NCI-H2107 treated with DMSO at 0.1 percent for 48 hours (cell line): ENCODE data around the gene PLET1.

Experiments
- DNase-seq: peaks from one replicate; lab custom pipeline; 2025; ENCODE audit not compliant: unreplicated experiment; lab: John Stamatoyannopoulos, UW

The PLET1 gene, protein sequence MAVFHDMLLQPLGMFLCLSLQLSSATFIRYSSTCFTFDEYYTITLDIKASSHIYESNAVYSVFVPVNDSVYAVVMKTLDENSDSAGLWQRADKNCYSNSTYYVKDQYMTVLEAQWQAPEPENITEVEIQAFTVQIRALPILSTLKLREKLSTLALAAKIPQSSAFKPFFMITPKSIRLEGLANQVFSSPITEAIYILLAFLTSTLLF

DNA sequence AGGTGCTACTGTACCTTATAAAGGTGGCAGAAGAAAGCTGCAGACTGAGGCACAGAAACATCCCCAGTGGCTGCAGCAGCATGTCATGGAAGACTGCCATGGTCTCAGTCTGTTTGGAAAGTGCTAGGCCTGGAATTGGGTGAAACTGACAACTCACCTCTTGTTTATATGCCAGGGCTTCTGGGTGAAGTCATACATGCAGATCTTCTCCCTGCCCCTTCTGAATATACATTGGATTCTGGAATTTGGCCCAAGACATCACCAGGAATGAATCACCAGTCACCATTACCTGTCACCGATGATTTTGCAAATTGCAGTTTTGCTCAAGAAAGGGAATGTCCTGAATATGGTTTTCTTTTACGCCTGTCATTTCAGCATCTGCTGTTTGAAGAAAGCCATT, at the start of gene PLET1:
PLET1 (minus strand) TSS at position 371 of the 400 bp plus-strand sequence; CDS start at position 100, 271 bp downstream.
- no peak for DNase-seq

DNA sequence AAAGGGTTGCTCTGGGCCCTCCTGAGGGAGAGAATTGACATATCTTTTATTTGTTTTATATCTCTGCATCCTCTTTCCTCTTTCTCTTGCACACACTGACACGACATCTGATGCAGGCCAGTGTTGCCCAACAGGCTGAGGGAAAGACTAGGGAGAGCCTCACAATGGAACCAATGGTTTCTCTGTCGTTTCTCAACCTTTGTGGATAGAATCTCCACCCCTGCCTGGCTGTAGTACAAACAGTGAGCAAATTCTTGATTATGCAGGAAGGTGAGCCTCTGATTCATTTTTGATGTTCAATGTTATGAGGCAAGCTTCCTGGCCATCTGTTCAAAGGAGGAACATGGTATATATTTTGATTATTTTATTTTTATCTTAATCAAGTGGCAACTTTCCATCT, 49.8 kb upstream of the PLET1 start:
- DNase-seq: no peak

DNA sequence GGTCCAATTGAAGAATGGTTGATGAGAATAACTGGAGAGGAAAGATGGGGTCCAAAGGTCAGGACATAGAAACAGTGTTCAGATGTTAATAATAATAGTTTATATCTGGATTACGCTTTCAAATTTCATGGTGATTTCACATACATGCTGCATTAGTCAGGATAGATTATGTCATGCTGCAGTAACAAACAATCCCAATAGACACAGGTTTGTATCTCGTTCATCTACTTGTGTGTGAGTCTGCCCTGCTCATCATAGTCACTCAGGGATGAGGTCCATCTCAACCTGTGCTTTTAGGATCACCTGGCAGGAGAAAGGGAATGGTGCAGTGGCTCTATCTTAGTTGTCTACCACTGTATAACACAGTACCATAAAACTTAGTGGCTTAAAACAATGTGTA, 48.0 kb upstream of the PLET1 start:
- DNase-seq: no peak

DNA sequence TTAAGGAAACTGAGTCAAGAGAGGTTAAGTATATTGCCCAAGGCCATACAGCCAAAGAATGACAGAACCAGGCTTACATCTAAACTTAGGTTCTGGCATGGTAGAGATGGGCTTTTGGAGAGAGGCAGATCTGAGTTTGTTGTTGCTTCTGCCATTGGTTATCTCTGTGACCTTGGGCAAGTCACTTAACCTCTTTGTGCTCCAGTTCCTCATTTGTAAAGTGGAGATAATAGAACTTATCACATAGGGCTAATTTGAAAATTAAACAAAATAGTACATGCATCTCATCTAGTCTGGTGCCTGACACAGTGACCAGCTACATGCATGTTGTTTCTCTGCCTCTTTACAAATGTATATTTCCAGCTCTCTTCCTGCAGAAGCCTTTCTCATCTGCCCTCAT, 47.0 kb upstream of the PLET1 start:
- no peak for DNase-seq

DNA sequence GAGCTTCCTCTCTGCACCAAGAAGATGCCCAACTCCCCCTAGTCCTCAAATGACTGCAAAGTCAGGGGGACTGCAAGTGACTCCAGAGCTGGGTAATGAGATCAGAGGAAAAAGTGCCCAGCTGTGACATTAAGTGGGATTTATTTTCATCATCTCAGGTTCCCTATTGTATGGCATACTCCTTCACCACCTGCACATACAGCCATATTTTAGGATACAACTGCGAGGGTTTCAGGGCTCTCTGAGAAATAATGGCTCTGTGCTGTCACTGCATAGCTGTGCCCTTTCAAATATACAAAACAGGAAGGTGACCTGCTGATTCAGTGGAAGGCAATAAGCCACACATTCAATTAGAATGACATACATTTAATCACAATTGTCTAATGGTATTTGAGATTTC, 45.6 kb upstream of the PLET1 start:
- peak; percentile 86 for DNase-seq

DNA sequence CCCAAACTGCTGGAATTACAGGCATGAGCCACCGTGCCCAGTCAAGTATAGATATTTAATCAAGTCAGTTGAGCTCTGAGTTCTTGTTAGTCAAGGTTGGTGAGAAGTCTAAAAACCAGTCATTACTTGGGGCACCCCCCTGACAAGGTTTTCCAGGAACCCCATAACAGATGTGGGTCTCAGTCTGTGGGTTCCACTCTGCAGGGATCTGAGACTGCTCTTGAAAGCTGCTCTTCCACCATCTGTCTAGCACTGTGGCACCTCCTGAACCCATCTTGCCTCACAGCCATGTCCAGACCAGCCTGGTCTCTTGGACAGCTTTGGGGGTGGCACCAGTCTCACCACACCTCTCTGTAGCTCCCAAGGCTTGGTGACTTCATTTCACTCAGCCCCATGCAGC, 44.3 kb upstream of the PLET1 start:
- DNase-seq: no peak

DNA sequence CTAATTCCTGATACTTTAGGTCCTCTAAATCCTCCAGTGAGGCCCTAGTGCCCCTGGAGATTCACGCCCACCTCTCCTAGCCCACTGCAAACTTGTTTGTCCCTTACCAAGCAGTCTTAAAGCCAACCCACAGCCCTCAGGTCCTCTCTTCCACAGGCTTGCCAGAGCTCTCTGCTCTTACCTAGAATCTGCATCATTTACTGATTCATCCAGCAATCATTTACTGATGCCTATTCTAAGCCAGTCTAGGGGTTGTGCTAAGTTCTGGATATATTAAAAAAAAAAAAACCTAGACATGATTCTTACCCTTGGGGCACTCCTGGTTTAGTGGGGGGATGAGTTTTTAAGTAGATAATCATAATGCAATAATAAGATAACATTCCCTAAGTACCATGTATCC, 43.0 kb upstream of the PLET1 start:
- no peak for DNase-seq

DNA sequence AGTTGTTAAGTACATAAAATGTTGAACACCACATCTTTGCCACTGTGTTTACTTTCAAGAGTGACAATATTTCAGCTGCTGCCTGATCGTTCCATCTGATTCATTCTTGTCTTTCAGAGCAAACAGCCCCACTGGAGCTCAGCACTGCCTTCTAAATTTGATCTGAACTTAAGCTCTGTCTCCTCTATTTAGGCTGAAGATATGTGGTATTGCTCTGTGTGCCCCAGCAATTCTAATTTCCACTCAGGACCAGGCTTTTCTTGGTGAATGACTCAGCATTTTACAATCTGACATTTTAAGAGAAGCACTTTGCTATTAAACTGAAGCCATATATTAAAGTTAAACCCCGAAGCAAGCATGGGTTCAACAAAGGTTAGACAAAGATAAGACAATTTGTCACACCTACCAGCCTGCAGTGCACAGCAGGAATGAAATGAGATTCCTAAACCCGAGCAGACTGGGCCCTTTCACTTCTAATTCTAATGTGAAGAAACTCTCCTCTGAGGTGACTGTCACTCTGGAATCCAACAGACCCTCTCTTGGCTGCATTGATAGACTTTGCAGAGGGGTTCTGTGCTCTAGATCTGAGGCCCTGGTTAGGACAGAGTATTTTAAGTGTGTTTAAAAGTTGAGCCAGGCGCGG, 41.7 kb upstream of the PLET1 start:
- DNase-seq: no peak

DNA sequence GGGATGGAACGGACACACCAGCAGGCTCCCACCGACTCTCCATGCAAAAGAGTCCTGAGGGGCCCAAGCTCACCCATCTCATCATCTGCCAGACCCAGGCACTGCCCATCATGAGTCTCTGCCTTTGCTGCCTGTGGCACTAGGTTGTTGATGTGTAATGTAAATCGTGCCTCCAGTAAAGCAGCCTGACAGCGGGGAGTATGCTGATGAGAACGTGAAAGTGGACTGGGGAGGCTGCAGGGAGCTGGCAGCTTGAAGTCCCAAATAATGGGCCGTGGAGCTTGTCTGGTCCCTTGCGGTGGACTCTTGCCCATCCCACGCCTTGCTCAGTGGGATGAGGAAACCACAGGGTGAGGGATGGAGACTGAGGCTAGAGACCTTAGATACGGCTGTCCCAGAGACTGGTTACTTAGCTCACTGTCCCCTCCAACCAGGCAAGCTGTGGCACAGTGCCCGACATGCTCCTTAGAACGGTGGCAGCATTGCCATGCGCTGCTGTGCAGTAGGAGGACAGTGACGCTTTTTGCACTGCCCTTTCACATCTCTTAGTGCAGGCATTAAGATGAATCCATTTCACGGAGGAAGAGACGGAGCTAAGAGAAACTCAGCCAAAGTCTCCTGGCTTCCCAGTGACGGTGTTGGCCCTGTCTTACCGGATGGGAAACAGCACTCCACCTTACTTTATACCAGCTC, 39.6 kb upstream of the PLET1 start:
- no peak for DNase-seq

DNA sequence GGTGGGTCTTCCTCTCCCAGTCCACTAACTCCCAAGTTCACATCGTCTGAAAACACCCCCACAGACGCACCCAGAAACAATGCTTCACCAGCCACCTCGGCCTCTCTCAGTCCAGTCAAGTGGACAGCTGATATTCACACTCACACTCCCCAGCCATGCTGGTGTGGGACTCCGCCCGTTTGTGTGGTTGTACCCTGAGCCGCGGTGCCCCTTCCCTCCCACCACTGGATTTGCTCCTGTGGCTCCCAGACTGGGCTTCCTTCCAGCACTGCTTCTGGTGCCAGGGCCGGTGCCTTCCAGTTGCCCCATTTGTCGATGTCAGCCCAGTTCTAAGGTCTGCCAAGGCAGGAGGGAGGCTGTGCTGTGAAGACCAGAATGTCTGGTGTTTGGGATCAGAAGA, 37.9 kb upstream of the PLET1 start:
- no peak for DNase-seq

DNA sequence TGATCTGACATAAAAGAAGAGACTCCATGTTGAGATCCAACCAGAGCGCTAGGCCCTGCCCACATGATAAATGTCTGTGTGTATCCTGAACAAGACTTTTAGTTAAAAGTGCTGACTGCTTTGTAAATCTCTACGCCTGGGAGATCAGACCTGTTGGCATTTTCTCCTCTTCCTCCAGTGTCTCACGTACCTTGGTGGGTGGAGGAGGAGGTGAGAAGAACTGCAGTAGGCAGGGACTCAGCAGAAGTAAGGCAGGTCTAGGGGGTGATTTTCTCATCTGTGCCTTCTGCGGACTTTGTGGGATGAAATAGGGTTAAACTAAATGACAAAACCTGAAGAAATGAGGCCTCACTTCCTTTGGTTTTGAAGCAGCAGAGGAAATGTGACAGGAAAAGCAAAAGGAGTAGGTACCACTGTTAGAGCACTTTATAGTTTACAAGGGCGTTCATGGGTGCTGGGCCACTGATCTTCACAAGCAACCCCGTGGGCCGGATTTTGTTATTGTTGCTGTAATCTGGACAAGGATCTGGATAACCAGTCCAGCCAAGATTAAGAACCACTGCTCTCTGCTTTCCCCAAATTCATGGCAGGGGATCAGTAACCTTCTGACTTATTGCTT, 36.7 kb upstream of the PLET1 start:
- DNase-seq: no peak

DNA sequence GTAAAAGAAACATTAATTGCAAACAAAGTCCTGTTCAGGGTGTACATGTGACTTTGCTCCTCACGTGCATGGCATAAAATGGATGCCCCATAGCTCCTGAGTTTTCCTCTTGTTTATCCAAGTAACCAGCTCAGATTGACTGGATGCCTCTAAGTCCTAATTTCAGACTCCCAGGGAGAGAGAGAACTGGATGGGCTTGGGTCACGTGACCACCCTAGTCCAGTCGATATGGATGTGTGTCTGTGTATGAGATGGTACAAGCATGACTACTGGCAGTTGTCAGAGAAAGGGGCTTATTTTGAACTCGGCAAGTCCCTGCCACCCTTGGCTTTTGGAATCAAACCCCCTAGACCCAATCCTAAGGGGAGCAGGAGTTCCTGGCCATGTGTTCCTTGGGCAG, 35.4 kb upstream of the PLET1 start:
- no peak for DNase-seq

DNA sequence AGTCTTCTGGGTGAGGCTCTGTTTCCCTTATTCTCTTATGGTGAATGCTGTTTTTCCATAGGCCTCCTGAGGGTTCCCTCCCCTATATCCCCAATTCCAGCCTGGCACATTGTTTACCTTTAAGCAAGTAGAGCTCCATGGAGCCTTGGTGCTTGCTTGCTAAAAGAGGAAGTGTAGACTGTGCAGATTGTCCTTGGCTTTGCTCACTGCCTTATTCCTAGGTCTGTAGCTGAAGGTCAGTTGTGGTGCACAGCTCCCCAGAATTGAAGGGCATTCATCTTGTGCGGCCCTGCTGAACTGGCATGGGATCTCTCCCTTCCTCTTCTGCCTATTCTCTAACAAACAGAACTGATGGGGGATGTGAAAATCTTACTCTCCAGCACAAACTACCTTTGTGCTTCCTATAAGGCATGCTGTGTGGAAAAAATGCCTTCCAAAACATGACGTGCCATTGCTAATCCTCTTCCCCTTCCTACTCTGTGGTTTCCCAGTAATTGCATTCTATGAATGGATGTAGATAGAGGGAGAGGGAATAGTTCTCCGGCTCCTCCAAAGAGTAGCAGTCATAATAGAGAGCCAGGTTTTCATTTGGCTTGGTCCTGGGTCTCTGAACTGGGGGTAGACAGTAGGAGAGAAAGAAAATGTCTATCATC, 34.2 kb upstream of the PLET1 start:
- no peak for DNase-seq

DNA sequence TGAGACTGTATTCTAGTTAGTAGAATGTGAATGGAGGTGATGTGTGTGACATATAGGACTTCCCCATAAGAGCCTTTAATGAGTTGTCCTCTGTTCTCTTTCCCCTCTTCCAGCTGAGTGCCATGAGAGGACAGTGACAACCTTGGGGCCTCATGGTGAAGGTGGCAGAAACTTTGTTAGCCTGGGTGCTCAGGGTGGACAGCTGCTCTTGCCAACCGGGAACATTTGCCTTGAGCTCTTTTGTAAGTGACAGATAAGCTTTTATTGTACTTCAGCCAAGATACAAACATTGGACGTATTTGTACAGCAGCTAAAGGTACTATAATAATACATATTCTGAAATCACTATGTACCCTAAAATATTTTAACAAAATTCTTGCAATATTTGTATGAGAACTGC, 33.0 kb upstream of the PLET1 start:
- DNase-seq: no peak

DNA sequence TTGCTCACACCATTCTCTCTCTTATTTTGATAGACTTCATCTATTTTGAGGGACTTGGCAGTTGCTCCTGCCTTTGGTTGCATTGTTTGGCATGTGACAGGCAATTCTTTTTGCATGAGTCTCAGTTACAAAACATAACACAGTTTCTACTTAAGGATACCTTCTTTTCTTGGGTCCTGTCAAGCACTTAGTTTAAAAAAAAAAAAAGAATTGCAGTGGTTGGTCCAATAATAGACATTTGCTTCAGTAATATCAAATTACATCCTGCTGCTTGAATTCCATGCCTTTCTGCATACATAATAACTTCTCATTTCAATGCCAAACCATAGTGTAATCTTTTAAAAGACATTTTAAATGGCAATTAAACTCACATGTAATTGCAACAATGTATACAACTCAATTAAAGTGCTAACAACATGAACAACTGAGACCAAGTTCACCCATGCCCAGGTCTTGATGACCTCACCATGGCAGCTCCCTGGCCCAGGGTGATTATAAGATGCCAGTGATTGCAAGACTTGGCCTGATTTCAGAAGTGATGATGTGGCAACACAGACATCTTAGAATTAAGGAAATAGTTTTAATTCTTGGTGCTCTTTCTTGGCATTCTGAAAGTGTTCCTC, 32.2 kb upstream of the PLET1 start:
- DNase-seq: no peak

DNA sequence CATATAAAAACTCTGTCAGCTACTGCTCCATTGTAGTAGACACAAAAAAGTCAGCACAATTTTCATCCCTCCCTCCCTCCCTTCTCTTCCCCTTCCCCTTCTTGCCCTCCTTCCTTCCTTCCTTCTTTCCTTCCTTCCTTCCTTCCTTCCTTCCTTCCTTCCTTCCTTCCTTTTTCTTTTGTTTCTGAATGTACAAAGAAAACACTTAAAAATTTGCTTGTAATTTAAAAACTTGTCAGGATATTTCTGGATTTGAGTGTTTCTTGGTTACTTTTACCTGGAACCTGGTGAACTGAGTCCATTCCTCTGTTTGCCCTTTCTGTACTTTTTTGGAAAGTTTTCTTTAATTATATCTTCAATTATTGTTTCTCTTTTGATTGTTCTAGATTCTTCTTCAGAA, 31.5 kb upstream of the PLET1 start:
- DNase-seq: no peak

DNA sequence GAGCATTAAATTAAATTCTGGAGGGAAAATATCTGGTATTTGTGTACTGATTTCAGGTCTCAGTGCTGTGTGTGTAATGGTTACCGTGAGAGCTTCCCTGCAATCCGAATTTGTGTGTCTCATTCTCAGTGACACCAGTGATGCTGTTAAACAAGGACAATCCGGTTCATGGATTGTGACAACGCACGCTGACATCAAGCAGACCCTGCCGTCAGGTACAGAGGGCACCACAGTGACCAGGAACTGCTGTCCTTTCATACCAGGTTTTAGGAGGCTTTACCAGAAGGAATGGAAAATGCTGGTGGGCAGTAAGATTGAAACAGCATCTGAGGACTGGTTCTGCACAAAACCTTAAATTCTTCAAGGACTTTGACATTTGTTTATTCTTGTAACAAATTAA, 30.5 kb upstream of the PLET1 start:
- no peak for DNase-seq

DNA sequence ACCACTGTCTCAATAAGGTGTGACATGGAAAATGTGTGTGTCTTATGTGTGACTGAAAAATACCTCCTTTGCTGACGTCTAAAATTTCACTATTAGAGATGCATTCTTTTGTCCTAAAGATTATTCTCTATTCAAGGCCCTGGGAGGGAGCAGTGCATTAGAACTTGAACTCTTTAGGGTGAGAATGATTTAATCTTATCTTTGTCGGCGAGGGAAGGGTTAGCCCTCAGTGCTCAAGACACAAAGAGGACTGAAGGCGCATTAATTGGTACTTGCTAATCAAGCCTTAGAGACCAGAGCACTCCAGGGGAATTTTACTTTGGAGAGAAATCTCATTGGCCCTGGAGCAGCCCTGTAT, 29.8 kb upstream of the PLET1 start:
- no peak for DNase-seq

DNA sequence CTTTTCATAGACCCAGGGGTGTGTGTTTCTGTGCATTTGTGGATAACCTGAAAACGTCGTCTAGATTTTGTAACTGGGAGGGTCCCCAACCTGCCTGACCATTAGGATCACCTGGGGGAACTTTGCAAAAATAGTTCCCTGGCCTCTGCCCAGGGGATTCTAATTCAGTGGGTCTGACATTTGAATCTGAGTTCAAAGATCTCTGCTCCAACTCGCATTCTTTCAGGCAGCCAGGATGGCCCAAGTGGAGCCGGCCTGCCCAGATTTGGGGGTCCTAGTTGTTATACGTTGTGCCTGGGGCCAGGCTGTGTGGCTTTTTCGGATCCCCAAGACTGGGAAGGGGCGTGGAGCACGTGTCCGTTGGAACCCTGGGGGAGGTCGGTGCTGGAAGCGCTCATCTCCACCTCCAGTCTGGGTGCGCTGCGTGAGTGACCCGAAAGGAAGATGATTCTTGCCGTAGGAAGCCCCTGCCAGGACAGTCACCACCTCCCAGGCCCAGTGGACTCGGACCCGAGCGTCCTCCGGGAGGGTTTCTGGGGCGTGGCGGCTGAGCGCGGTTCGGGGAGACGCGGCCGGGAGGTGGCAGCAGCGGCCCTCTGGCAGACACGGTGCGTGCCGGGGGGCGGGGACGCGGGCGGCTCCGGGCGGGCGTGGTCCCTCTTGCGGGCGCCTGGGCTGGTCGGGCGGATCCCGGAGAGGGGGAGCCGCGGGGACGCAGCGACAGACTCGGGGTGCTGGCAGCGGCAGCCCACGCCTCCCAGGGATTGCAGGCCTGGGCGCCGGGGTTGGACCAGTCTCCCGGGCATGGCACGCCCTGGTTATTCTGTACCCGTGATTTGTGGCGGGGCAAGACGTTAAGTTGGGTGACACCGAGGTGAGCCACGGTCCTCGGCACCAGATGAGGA, 29.2 kb upstream of the PLET1 start:
- DNase-seq: no peak

DNA sequence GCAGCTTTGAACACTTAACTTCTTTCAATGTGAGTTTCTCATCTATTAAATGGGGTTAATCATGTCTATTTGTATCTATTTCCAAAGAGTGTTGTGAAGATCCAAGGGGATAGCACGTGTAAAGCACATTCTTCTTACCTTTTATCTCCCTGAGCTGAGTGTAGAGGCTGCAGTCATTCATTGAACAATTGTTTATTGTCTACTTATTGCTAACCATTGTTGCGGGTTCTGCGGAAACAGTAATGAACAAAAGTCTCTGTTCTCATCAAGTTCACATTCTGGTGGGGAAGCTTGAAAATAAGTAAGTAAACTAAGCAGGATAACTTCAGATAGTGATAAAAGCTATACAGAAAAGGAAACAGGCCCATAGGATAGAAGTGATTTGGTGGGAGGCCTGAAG, 27.4 kb upstream of the PLET1 start:
- no peak for DNase-seq
